GM23248 (cell line): ENCODE data around the gene MAML3. TPM values are rescaled to one million over a fixed set of nuclear protein-coding genes. Genes with fewer than 3 reads are reported as not detected.

Experiments used
- DNase-seq: peaks from one replicate; pipeline ENCODE4 v3.0.0-alpha.2; 2015
- H2AFZ ChIP-seq: fragments of 200-600 bp; sonication (generic); 2 replicates; pipeline ENCODE4 v1.6.1; 2016; ENCODE audit warnings: antibody characterized with exemption
- H3F3A ChIP-seq: fragments of 200-600 bp; sonication (generic); 2 replicates; pipeline ENCODE4 v1.6.1; 2016; ENCODE audit warnings: mild to moderate bottlenecking, antibody characterized with exemption, mixed run types; ENCODE audit not compliant: insufficient read depth
- H3K27ac ChIP-seq: fragments of 200-600 bp; sonication (generic); 2 replicates; pipeline ENCODE4 v1.5.1; 2016; ENCODE audit warnings: mild to moderate bottlenecking
- H3K27me3 ChIP-seq: fragments of 200-600 bp; sonication (generic); replicated peaks from 2 replicates; pipeline ENCODE4 v1.6.1; 2016; ENCODE audit warnings: mild to moderate bottlenecking; ENCODE audit not compliant: insufficient read depth
- H3K36me3 ChIP-seq: fragments of 200-600 bp; sonication (generic); 2 replicates; pipeline ENCODE4 v1.6.1; 2016; ENCODE audit warnings: low read depth, mild to moderate bottlenecking
- H3K4me1 ChIP-seq: fragments of 200-600 bp; sonication (generic); 2 replicates; pipeline ENCODE4 v1.6.1; 2016; ENCODE audit warnings: mild to moderate bottlenecking; ENCODE audit not compliant: insufficient read depth
- H3K4me2 ChIP-seq: fragments of 200-600 bp; sonication (generic); one replicate; pipeline ENCODE4 v1.6.1; 2016; ENCODE audit warnings: mild to moderate bottlenecking; ENCODE audit not compliant: unreplicated experiment
- H3K4me3 ChIP-seq: fragments of 200-600 bp; sonication (generic); 2 replicates; pipeline ENCODE4 v1.5.1; 2016; ENCODE audit warnings: mild to moderate bottlenecking
- H3K79me2 ChIP-seq: fragments of 200-600 bp; sonication (generic); 2 replicates; pipeline ENCODE4 v1.6.1; 2016; ENCODE audit warnings: mild to moderate bottlenecking; ENCODE audit not compliant: insufficient read depth
- H3K9ac ChIP-seq: fragments of 200-600 bp; sonication (generic); 2 replicates; pipeline ENCODE4 v1.6.1; 2016; ENCODE audit warnings: mild to moderate bottlenecking
- H3K9me2 ChIP-seq: fragments of 200-600 bp; sonication (generic); 2 replicates; pipeline ENCODE4 v1.6.1; 2016; ENCODE audit warnings: mixed run types, mild to moderate bottlenecking, moderate library complexity; ENCODE audit not compliant: insufficient read depth
- H3K9me3 ChIP-seq: fragments of 200-600 bp; sonication (generic); one replicate; pipeline ENCODE4 v1.6.1; 2017; ENCODE audit warnings: low read depth
- H4K20me1 ChIP-seq: fragments of 200-600 bp; sonication (generic); 2 replicates; pipeline ENCODE4 v1.6.0; 2016; ENCODE audit not compliant: insufficient read depth
- EZH2 ChIP-seq: fragments of 200-600 bp; sonication (generic); IDR thresholded peaks from 2 replicates; pipeline ENCODE4 v1.6.1; 2018; ENCODE audit warnings: antibody characterized with exemption, mild to moderate bottlenecking; ENCODE audit not compliant: insufficient read depth, poor library complexity, severe bottlenecking
- EZH2phosphoT487 ChIP-seq: fragments of 200-600 bp; sonication (generic); IDR thresholded peaks from 2 replicates; pipeline ENCODE4 v1.6.1; 2018; ENCODE audit warnings: antibody characterized with exemption, moderate library complexity, mild to moderate bottlenecking, low read depth; ENCODE audit not compliant: insufficient read depth
- WGBS, 2 experiments: methylation state at CpG; one replicate each; pipeline ENCODE4 v1.1.6; 2015 to 2017; ENCODE audit warnings: low lambda C conversion rate in 2 of 2, low coverage in 1 of 2; ENCODE audit errors: missing lambda C conversion rate in 2 of 2; 5-methylcytosine and 5-hydroxymethylcytosine counted together
- in situ Hi-C: fragments of 300-500 bp; cut with MboI; formaldehyde crosslinking; loops from 2 replicates; pipeline ENCODE4 v1.15.0; 2020
- polyA plus RNA-seq: library from polyadenylated mRNA; unstranded; fragments of >200 nt; fragmentation: Nextera tagmentation; extraction: Ambion mirVana; gene quantifications from 2 replicates; pipeline ENCODE4 v1.2.1, GENCODE V29; 2016
- total RNA-seq: library from RNA; depleted of rRNA; stranded (reverse); fragments of >200 nt; shearing (Covaris generic); gene quantifications from 2 replicates; pipeline ENCODE4 v1.2.3, GENCODE V29; 2014

The MAML3 gene
- total and polyA plus RNA-seq, 2 experiments from 2014 or later, result 0.96 to 1.5 TPM

DNA sequence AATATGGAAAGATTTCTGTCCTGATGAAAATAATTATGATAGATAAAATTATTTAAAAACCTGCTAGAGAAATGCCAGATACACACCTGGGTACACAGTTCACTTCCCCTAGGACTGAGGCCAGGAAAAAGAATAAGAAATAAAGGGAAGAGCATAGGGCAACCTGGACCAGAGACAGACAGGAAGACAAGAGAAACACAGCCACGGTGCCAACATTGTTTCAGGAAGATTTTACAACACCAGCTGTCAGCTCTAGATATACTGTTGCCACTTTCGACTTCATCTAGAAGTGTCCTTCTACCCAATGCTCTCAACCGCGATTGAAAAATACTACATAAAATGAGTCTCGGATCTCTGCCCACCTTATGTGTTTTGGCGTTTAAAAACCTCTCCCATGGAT lies 128.5 kb downstream of the MAML3 start:
- no peaks in the 10 kb centered on the region for H3K9me2 ChIP-seq
- no peaks in the 10 kb centered on the region for H3K9me3 ChIP-seq
- DNase-seq, result no peak
- no peaks in the 10 kb centered on the region for H4K20me1 ChIP-seq
- no peaks in the 10 kb centered on the region for H3K79me2 ChIP-seq
- no peaks in the 10 kb centered on the region for H3K36me3 ChIP-seq
- no peaks in the 10 kb centered on the region for H3K27me3 ChIP-seq
- TF ChIP-seq EZH2, result no peak
- TF ChIP-seq EZH2phosphoT487, result no peak
- in situ Hi-C loops, result no loop called here
- H3K4me3 ChIP-seq, result no peak overlapping the region
- H3K27ac ChIP-seq, result no peak overlapping the region
- H3K9ac ChIP-seq, result no peak overlapping the region
- H3K4me1 ChIP-seq, result no peaks in the 10 kb centered on the region
- WGBS, 2 experiments, result 56 to 58% methylated on average over 6 of the region's 6 CpGs
- no peak overlapping the region for H3K4me2 ChIP-seq
- no peaks in the 10 kb centered on the region for H3F3A ChIP-seq
- no peak overlapping the region for H2AFZ ChIP-seq

DNA sequence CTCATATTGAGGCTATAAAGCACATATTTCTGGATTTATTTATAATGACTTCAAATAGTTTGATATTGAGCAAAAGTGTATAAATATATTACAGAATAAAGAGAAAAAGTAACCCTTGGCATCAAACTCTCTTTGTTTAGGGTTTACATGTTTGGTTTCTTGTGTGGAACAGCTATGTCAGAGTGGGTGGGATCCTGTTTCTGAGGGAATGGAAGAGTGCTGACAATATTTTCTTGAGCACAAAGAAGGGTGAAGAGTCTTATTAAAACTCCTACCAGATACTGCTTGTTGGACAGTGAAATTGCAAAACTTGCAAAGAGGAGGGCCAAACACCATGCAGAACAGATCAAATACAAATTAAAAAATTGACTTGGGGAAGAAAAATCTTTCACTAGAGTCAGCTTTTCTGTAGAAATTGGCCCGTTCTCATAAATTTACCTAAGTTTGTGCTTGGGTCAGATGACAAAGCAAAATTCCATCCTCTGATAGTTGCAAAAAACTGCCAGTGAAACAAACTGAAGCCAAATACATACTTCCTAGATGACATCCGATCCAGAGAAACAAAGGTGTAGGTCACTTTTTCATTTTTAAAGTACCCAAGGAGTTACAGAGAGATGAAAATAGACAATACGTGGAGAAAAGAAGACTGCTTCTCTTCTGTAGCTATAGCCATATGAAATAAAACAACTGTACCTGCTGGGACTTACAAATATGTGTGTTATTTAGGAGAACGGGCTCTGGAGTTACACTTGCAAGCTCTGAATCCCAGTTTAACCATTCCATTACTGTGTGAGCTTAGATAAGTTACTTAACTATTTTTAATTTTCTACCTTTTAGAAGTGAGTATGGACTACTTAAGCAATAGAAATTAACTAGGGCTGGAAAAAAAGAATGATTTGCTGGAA lies 133.3 kb downstream of the MAML3 start:
- no peak for DNase-seq
- H3K36me3 ChIP-seq, result no peaks in the 10 kb centered on the region
- TF ChIP-seq EZH2phosphoT487 (no peak), EZH2 (no peak)
- 0 out of 2 replicates have a peak overlapping the region, but pooled peaks have one; percentile 12 for H2AFZ ChIP-seq
- no peaks in the 10 kb centered on the region for H3K9me3 ChIP-seq
- in situ Hi-C loops, result no loop called here
- H3K4me3 ChIP-seq, result no peak overlapping the region
- H3F3A ChIP-seq, result no peaks in the 10 kb centered on the region
- H3K27ac ChIP-seq, result no peak overlapping the region
- H3K9me2 ChIP-seq, result no peaks in the 10 kb centered on the region
- H3K4me1 ChIP-seq, result 0 out of 2 replicates have a peak, but pooled peaks cover 6% of the 10 kb centered on the region
- no peak overlapping the region for H3K4me2 ChIP-seq
- H4K20me1 ChIP-seq, result no peaks in the 10 kb centered on the region
- no peaks in the 10 kb centered on the region for H3K79me2 ChIP-seq
- H3K27me3 ChIP-seq, result no peaks in the 10 kb centered on the region
- 57 to 63% methylated on average over 4 of the region's 4 CpGs for WGBS, 2 experiments
- H3K9ac ChIP-seq, result no peak overlapping the region

DNA sequence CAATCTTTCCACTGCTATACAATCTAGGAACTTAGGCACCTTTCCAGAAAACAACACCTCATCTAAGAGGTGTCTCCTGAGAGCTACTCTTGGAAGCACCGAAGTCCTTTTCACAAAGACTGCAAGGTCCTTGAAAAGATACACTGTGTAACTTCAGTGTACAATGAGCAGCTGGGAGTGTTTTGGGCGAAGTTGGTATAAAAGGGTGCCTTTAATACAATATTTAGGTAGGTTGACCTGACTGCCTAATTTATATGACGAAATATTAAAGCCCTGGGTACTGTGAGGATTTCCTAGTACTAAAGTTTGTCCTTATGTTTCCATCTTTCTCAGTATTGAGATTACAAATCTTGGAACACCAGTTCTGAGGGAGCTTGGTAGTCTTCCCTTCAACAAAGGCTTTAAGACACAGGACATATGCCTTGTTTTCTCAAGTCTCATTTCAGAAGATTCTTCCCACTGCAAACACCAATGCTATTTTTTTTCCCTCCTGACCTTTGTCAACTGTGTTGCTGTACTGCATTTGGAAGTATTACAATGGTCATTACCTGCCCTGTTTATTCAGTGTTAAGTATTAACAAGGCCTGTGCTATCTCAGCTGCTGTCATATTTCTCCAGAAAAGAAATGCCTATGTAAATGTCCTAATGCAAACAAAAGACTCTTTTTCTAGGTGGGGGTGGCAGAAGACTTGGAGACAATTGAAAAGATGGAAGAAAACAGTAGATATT lies 134.2 kb downstream of the MAML3 start:
- H3K27me3 ChIP-seq, result no peaks in the 10 kb centered on the region
- H3K9me2 ChIP-seq, result no peaks in the 10 kb centered on the region
- TF ChIP-seq EZH2 (no peak), EZH2phosphoT487 (no peak)
- DNase-seq, result no peak
- H3K9ac ChIP-seq, result no peak overlapping the region
- H3K27ac ChIP-seq, result no peak overlapping the region
- H3F3A ChIP-seq, result no peaks in the 10 kb centered on the region
- no peaks in the 10 kb centered on the region for H3K36me3 ChIP-seq
- no peak overlapping the region for H2AFZ ChIP-seq
- H3K4me1 ChIP-seq, result 0 out of 2 replicates have a peak, but pooled peaks cover 6% of the 10 kb centered on the region
- H3K9me3 ChIP-seq, result no peaks in the 10 kb centered on the region
- WGBS, 2 experiments, result 95 to 97% methylated on average over 3 of the region's 3 CpGs
- in situ Hi-C loops, result no loop called here
- H3K4me3 ChIP-seq, result no peak overlapping the region
- H4K20me1 ChIP-seq, result no peaks in the 10 kb centered on the region
- no peaks in the 10 kb centered on the region for H3K79me2 ChIP-seq
- no peak overlapping the region for H3K4me2 ChIP-seq

DNA sequence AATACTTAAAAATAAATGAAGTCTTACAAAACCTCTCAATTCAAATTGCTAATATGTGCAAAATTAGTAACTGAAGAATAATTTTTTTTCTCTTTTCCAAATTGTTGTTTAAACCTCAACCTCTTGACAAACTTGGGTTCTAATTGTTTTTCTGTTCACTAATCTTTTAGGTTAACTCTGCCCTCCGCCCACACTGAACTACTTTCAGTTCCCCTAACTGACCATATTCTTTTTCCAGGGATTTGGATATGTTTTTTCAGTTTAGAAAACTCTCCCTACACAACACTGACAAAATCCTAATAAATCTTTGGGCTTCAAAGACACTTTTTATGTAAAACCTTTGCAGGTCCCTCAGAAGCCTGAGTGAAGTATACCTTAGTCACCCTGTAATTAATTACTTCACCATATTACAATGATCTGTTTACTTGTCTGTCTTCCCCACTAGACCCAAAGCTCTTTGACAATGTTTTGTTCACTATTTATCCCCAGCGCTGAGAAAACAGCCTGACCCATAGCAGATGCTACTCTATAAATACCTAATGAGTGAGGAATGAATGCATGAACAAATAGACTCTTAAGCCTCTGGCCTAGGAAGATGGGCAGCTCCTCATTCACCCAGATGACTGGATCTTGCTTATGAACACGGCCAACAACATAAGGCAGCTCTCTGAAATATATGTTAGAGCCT lies 134.9 kb downstream of the MAML3 start:
- Histone ChIP-seq H3K27me3 (no peaks in the 10 kb centered on the region), H3K4me1 (0 out of 2 replicates have a peak, but pooled peaks cover 6% of the 10 kb centered on the region), H3K27ac (no peak overlapping the region), H3K4me2 (no peak overlapping the region), H2AFZ (no peak overlapping the region), H3K9ac (no peak overlapping the region), H3K9me3 (no peaks in the 10 kb centered on the region), H3K36me3 (no peaks in the 10 kb centered on the region), H3K79me2 (no peaks in the 10 kb centered on the region), H3K4me3 (no peak overlapping the region), H3F3A (no peaks in the 10 kb centered on the region), H4K20me1 (no peaks in the 10 kb centered on the region), H3K9me2 (no peaks in the 10 kb centered on the region)
- no peak for TF ChIP-seq EZH2phosphoT487
- no peak for TF ChIP-seq EZH2
- peak; percentile 37 for DNase-seq
- in situ Hi-C loops, result no loop called here
- 49 to 52% methylated on average over 3 of the region's 3 CpGs for WGBS, 2 experiments
